BE2C (cell line): Measurements from ENCODE around the gene EIF4E1B.

ENCODE experiments used
- DNase-seq: peaks from one replicate; pipeline ENCODE4 v3.0.0-alpha.2; 2020
- H3K27me3 ChIP-seq: fragments of 250-450 bp; sonication (Bioruptor Pico); 2 replicates; pipeline ENCODE4 v1.5.1; 2020; ENCODE audit warnings: mild to moderate bottlenecking
- H3K36me3 ChIP-seq: fragments of 250-450 bp; sonication (Bioruptor Pico); 2 replicates; pipeline ENCODE4 v1.5.1; 2020; ENCODE audit warnings: mild to moderate bottlenecking
- H3K4me1 ChIP-seq: fragments of 250-450 bp; sonication (Bioruptor Pico); 2 replicates; pipeline ENCODE4 v1.5.1; 2020
- H3K4me3 ChIP-seq: 2 replicates; pipeline ENCODE4 v1.5.1; 2011; ENCODE audit warnings: low read depth, low read length
- H3K9me3 ChIP-seq: fragments of 250-450 bp; sonication (Bioruptor Pico); 2 replicates; pipeline ENCODE4 v1.5.1; 2020
- TF ChIP-seq, protein P1 (sequence below): IDR thresholded peaks from 2 replicates; pipeline ENCODE4 v1.5.1; 2012; ENCODE audit warnings: mild to moderate bottlenecking, low read depth, low read length

The EIF4E1B gene

DNA sequence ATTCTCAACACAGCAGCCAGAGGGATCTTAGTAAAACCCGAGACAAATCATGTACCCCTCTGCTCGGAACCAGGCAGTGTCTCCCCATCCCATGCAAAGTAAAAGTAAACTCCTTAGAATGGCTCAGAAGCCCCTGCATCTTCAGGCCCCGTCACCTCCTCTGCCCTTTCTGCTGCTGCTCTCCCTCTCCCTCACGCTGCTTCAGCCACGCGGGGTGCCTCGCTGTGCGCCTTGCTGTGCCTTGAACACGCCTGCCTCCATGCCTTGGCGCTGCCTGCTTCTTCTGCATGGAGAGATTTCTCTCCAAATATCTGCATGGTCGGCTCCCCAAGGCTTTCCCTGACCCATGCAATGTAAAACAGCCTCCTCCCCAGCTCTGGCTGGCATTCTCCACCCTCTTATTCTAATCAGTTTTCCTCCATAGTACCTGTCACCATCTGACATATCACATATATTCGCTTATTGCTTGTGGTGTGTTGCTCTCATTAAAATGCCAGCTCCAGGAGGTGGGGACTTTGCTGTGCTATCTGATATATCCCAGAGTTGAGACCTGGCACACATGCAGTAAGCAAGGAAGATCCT, 28.5 kb upstream of the EIF4E1B start:
- Histone ChIP-seq H3K4me1 (peaks cover 9% of the 10 kb centered on the region), H3K9me3 (no peaks in the 10 kb centered on the region), H3K27me3 (no peaks in the 10 kb centered on the region), H3K4me3 (no peak overlapping the region), H3K36me3 (peaks cover 23% of the 10 kb centered on the region)
- no peak for DNase-seq
- TF ChIP-seq, protein P1, sequence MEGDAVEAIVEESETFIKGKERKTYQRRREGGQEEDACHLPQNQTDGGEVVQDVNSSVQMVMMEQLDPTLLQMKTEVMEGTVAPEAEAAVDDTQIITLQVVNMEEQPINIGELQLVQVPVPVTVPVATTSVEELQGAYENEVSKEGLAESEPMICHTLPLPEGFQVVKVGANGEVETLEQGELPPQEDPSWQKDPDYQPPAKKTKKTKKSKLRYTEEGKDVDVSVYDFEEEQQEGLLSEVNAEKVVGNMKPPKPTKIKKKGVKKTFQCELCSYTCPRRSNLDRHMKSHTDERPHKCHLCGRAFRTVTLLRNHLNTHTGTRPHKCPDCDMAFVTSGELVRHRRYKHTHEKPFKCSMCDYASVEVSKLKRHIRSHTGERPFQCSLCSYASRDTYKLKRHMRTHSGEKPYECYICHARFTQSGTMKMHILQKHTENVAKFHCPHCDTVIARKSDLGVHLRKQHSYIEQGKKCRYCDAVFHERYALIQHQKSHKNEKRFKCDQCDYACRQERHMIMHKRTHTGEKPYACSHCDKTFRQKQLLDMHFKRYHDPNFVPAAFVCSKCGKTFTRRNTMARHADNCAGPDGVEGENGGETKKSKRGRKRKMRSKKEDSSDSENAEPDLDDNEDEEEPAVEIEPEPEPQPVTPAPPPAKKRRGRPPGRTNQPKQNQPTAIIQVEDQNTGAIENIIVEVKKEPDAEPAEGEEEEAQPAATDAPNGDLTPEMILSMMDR = no peak

DNA sequence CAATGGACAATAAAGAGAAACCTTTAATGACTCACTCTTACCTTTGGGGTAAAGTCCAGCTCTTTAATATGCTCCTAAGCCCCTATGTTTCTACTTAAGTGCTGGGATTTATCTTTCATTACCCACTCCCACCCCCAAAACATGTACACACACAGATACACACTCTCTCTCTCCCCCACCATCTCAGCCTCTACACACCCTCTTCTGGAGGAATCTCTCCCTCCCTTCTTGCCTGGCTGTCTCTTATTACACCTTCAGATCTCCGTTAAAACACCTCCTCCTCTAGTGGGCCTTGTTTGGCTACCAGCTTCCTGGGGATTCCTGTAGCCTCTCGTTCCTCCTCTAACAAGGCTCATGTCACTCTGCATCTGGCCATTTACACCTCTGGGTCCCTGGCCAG, 27.4 kb upstream of the EIF4E1B start:
- DNase-seq = no peak
- TF ChIP-seq, protein P1 = no peak
- Histone ChIP-seq H3K9me3 (no peaks in the 10 kb centered on the region), H3K4me3 (no peak overlapping the region), H3K27me3 (no peaks in the 10 kb centered on the region), H3K4me1 (peaks cover 9% of the 10 kb centered on the region), H3K36me3 (peaks cover 16% of the 10 kb centered on the region)

DNA sequence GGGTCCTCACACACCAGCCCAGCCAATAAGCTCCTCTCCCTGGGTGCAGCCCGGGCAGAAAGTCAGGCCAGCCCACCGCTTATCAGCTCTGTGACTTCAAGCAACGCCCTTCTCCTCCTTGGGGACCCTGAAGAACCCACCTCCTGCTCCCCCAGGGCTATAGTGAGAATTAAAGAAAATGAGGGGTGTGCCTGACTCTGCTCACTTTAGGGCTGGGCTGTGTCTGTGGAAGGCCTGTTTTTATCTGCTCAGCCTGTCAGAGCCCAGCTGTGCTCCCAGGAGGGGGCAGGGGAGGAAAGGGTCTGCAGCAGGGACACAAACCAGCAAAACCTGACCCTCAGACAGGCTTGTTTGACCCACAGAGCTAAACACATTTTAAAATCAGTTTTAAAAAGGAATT, 24.4 kb upstream of the EIF4E1B start:
- H3K4me3 ChIP-seq = no peak overlapping the region
- H3K9me3 ChIP-seq = no peaks in the 10 kb centered on the region
- H3K4me1 ChIP-seq = peaks cover 11% of the 10 kb centered on the region
- DNase-seq = peak; percentile 54
- no peaks in the 10 kb centered on the region for H3K36me3 ChIP-seq
- TF ChIP-seq, protein P1 = no peak
- H3K27me3 ChIP-seq = no peaks in the 10 kb centered on the region

DNA sequence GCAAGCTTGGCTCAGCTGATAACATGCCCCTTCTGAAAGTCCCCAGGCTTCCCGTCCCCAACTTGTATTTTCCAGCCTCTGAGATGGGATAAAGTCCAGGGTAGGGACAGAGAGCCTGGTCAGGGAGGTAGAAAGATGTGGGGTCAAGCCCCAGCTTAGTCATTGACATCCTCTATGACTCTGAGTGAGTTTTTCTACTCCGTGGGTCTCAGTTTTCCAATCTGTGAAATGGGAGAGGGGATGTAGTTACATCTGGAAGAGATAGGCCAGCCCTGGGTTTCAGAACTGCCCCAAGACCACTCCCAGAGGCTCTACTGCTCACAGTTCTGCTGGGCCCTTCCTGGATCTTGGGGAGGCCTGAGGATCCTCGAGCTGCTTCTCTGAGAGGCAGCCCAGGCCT, 23.6 kb upstream of the EIF4E1B start:
- DNase-seq = no peak
- Histone ChIP-seq H3K4me3 (no peak overlapping the region), H3K9me3 (no peaks in the 10 kb centered on the region), H3K36me3 (no peaks in the 10 kb centered on the region), H3K27me3 (no peaks in the 10 kb centered on the region), H3K4me1 (peaks cover 11% of the 10 kb centered on the region)
- TF ChIP-seq, protein P1 = no peak

DNA sequence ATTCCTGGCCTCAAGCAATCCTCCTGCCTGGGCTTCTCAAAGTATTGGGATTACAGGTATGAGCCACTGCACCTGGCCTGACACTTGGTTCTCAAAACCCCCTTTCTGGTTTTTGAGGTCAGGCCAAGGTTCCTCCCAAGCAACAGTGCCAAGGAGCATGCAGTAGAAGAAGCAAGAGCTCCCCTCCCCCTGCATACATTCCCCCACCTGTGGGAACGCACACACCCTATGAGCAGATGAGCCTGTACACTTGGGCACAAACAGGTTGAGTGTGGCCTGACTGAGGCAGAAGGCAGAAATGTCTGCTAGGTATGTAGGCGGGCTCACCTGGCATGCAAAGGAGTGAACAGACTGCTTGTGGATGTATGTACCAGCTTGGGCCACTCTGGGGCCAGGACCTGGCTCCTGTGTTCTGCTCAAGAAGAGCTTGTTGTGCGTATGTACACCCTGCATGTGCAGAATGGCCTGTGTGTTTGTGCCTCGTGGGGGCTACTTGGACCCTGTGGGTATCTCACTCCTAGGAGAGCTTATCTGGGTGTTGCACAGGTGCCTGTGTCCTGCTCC, 22.3 kb upstream of the EIF4E1B start:
- Histone ChIP-seq H3K9me3 (no peaks in the 10 kb centered on the region), H3K4me1 (peaks cover 11% of the 10 kb centered on the region), H3K27me3 (no peaks in the 10 kb centered on the region), H3K4me3 (no peak overlapping the region), H3K36me3 (no peaks in the 10 kb centered on the region)
- TF ChIP-seq, protein P1 = no peak
- no peak for DNase-seq

DNA sequence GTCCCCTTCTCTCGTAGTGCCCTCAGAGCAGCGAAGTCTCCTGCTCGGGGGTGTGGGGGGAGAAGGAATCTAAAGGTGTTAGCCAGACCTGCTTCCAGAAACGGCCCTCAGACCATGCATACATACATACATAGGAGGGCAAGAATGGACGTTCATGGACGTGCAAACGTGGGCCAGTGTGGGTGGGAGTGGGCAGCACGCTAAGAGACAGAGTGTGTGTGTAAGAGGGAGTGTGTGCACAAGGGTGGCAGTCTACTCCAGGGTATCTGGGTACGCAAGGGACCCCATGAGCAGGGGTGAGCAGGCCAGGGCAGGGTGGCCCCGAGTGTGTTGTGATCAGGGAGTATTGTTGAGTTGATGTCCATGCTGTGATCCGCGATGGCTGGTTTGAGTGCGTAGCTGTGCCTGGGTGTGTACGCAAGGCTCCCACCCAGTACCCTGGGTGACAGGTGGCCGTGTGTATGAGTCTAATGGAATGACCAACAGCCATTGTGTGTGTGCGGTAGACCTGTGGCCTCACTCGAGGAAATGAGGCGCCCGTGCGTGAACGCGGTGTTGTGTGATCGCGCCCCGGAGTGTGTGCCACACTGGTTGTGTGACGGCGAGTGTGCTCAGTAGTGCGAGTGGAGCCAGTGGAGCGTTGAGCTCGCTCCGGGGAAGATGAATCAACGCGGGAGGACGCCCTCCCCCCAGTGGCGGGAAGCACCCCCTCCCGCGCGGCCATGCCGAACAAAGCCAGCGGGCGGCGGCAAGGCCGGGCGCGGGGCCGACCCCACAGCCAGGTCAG, 21.3 kb upstream of the EIF4E1B start:
- Histone ChIP-seq H3K4me1 (peaks cover 17% of the 10 kb centered on the region), H3K36me3 (no peaks in the 10 kb centered on the region), H3K4me3 (peak overlapping the region; percentile 77), H3K9me3 (no peaks in the 10 kb centered on the region), H3K27me3 (no peaks in the 10 kb centered on the region)
- TF ChIP-seq, protein P1 = no peak
- DNase-seq = peak; percentile 62
